Peyer's patch (tissue), 4 donors: Measurements from ENCODE around the gene CLDN16. TPM values are rescaled to one million over a fixed set of nuclear protein-coding genes. Genes with fewer than 3 reads are reported as not detected.

Experiments used
- DNase-seq, 3 donors: peaks; one replicate each; pipeline ENCODE4 v3.0.0-alpha.2; 2017 to 2019
- H3K27ac ChIP-seq, 4 donors: fragments of 200-600 bp; sonication (generic); one replicate each; pipeline ENCODE4 v1.5.1; 2016 to 2019
- H3K27me3 ChIP-seq, 2 donors: fragments of 200-600 bp; sonication (generic); one replicate each; pipeline ENCODE4 v1.5.1; 2019
- H3K36me3 ChIP-seq, 3 donors: fragments of 200-600 bp; sonication (generic); one replicate each; pipeline ENCODE4 v1.5.1; 2016 to 2019
- H3K4me1 ChIP-seq, 4 donors: fragments of 200-600 bp; sonication (generic); one replicate each; pipeline ENCODE4 v1.5.1; 2016 to 2019
- H3K4me3 ChIP-seq, 4 donors: fragments of 200-600 bp; sonication (generic); 1 replicate in 3 of 4; 2 replicates in 1 of 4; pipeline ENCODE4 v1.5.1; 2016 to 2019; ENCODE audit warnings: mild to moderate bottlenecking in 1 of 4
- H3K9me3 ChIP-seq, 4 donors: fragments of 200-600 bp; sonication (generic); one replicate each; pipeline ENCODE4 v1.5.1; 2016 to 2019; ENCODE audit warnings: mild to moderate bottlenecking in 1 of 4
- CTCF ChIP-seq, 6 experiments: fragments of 450-650 bp in 4 of 6; fragments of 200-600 bp in 2 of 6; sonication (generic) in 1 of 6; IDR thresholded peaks; one replicate each; pipeline ENCODE4 v1.5.1; 2017 to 2019; ENCODE audit warnings: antibody characterized with exemption in 6 of 6, mild to moderate bottlenecking in 3 of 6, moderate library complexity in 1 of 6
- POLR2A ChIP-seq, 2 donors: fragments of 450-650 bp; IDR thresholded peaks; one replicate each; pipeline ENCODE4 v1.5.1; 2017; ENCODE audit warnings: antibody characterized with exemption in 2 of 2, mild to moderate bottlenecking in 2 of 2, moderate library complexity in 2 of 2
- total RNA-seq, 4 donors: library from RNA; depleted of rRNA; stranded (reverse); fragments of >200 nt; gene quantifications; one replicate each; pipeline ENCODE4 v1.1.0, GENCODE V29; 2016

The CLDN16 gene
- total RNA-seq, 4 donors from 2014 or later = not detected

- H3K4me3 ChIP-seq = no peak within 1 kb of the TSS
- no peak for DNase-seq
- H3K27ac ChIP-seq = no peak within 1 kb of the TSS
- no peaks in the 10 kb centered on the region for H3K36me3 ChIP-seq
- peaks cover 0 to 9% (median 0%) of the 10 kb centered on the region in 4 donors for H3K4me1 ChIP-seq
- TF ChIP-seq POLR2A (IDR thresholded peaks at IDR 0.05) (no peak), CTCF (IDR thresholded peaks at IDR 0.05) (no peak)
- no peaks in the 10 kb centered on the region for H3K27me3 ChIP-seq
- H3K9me3 ChIP-seq = no peaks in the 10 kb centered on the region
Observed at GRCh38 chr3:190449801-190450200, 61.8 kb downstream of the CLDN16 start, which contains the start of gene TMEM207. TSS of gene TMEM207 (minus strand) at chr3:190449901. CDS start at chr3:190449809, 92 bp downstream.

- Histone ChIP-seq H3K36me3 (no peaks in the 10 kb centered on the region), H3K4me3 (no peak overlapping the region), H3K4me1 (no peaks in the 10 kb centered on the region), H3K27ac (no peak overlapping the region), H3K9me3 (no peaks in the 10 kb centered on the region), H3K27me3 (no peaks in the 10 kb centered on the region)
- no peak for TF ChIP-seq POLR2A (IDR thresholded peaks at IDR 0.05)
- no peak for TF ChIP-seq CTCF (IDR thresholded peaks at IDR 0.05)
- DNase-seq = no peak
Observed at GRCh38 chr3:190455828-190456227, 67.9 kb downstream of the CLDN16 start.

DNA sequence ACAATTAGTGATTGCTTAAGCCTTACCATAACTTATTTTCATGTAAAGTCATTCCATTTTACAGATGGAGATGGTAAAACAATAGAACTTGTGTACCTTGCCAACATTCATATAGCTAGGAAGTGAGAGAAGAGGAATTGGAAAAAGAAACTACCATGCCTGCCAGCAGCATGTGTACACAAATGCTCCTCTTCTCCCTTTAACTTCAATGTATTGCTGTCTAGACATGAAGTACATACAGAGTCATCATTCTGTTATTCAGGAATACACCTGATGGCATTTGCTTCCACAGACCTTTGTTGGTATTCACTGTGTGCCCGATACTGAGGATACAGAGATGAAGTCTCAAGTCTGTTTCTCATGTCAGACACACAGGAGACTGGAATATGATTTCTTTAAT lies 68.8 kb downstream of the CLDN16 start:
- Histone ChIP-seq H3K27me3 (no peaks in the 10 kb centered on the region), H3K4me1 (no peaks in the 10 kb centered on the region), H3K27ac (no peak overlapping the region), H3K4me3 (no peak overlapping the region), H3K9me3 (no peaks in the 10 kb centered on the region), H3K36me3 (no peaks in the 10 kb centered on the region)
- no peak for TF ChIP-seq CTCF (IDR thresholded peaks at IDR 0.05)
- TF ChIP-seq POLR2A (IDR thresholded peaks at IDR 0.05) = no peak
- DNase-seq = no peak

GRCh38 chr3:190458040-190458439 lies 70.1 kb downstream of the CLDN16 start:
- no peaks in the 10 kb centered on the region for H3K36me3 ChIP-seq
- DNase-seq = no peak
- TF ChIP-seq CTCF (IDR thresholded peaks at IDR 0.05) (no peak), POLR2A (IDR thresholded peaks at IDR 0.05) (no peak)

More at GRCh38 chr3:190458040-190458439, 70.1 kb downstream of the CLDN16 start:
- Histone ChIP-seq H3K4me3 (no peak overlapping the region), H3K4me1 (no peaks in the 10 kb centered on the region), H3K27me3 (no peaks in the 10 kb centered on the region), H3K9me3 (no peaks in the 10 kb centered on the region), H3K27ac (no peak overlapping the region)

Other genes starting within 250 kb of the CLDN16 start
- gene CLDN1, start 65.7 kb upstream of the CLDN16 start, total RNA-seq = 1 to 10 TPM in 1 of 4 donors, under 1 TPM in 1, not detected in 2; 0.35 to 1.1 TPM
- not detected for gene TMEM207, start 61.7 kb downstream of the CLDN16 start, total RNA-seq
- 1 to 10 TPM; 3.4 to 6.9 (median 4.9) TPM for gene IL1RAP, start 125.9 kb downstream of the CLDN16 start, total RNA-seq